ENCODE measurements around the gene PGS1. TPM values are rescaled to one million over a fixed set of nuclear protein-coding genes. Genes with fewer than 3 reads are reported as not detected.

The PGS1 gene
- polyA plus RNA-seq, 4 donors: 37.9 to 57.7 (median 45.3) TPM

DNA sequence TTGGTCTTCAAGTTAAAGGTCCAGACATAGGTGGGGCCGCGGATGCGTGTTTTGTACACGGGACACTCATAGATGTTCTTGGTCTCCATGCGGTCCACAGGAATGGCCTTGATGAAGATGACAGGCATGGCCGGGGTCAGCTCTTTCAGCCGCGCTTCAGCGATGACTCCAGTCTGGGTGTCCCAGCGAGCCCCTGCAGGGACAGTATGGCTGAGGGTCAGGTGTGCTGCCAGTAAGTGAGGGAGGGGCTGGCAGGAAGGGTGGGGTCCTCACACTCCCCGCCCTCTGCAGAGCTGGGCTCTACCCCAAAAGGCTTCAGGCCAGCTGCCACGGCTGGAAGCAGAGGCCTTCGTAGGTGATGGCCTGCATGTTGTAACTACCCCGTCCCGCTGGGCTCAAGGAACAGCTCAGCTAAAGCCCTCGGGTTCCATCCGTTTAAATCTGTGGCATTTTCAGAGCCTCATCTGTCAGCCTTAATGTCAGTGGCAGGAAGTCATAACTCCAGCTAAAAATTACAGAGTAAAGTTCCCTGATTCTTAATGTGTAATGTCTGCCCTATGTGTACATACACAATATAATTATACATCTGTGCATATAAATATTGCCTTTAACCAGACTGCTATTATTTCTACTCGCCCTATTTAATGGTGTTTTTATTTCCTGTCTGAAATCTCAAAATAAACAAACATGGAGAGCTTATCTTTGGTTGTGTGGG is 45.7 kb downstream of the PGS1 start:
- DNase-seq (ENCODE audit: low read depth in 4 of 4, low spot score in 2 of 4): no peak

DNA sequence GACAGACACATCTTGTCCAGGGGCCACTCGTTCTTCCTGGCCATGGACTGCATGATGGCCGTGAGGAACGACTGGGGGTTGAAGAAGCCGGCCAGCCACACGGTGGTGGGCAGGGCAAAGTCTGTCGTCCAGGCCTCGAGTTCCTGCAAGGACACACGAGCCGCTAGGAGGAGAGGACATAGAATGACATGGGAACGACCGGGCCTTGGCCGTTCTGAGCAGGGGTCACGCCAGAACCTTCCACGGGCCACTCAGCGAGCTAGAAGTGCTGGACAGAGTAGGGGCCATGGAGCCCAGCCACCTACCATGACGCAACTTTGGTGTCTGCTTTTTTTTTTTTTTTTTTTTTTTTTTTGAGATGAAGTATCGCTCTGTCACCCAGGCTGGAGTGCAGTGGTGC is 47.0 kb downstream of the PGS1 start:
- no peak for DNase-seq (ENCODE audit: low read depth in 4 of 4, low spot score in 2 of 4)

DNA sequence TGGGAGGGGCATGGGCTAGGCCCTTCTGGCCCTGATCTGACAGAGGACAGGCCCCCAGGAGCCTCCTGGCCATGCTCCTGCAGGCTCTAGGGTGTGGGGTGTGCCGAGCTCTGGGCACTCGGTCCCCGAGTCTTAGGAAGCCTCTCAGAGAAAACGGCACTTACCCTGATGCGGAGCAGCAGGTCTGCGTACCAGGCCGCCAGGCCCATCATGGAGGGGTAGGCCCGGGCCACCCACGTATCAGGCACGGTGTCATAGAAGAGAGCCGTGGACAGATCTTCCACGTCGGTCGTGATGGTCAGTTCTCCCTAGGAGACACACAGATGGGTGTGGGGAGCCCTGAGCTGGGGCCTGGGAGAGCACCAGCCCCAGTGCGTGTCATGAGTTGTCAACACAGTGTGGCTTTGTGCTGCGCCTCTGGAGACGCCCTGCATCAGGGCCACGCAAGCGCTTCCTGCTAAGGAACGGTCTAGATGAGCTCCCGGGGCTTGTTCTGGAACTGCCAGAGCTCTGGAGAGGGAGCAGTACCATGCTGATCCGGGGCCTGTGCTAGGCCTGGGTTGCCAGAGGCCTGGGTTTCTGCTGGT is 47.9 kb downstream of the PGS1 start:
- DNase-seq (ENCODE audit: low read depth in 4 of 4, low spot score in 2 of 4): no peak

GRCh38 chr17:78427140-78427539 is 48.7 kb downstream of the PGS1 start:
- DNase-seq (ENCODE audit: low read depth in 4 of 4, low spot score in 2 of 4): no peak

GRCh38 chr17:78428025-78428575 is 49.7 kb downstream of the PGS1 start:
- no peak for DNase-seq (ENCODE audit: low read depth in 4 of 4, low spot score in 2 of 4)

- no peak for DNase-seq (ENCODE audit: low read depth in 4 of 4, low spot score in 2 of 4)
Measured at GRCh38 chr17:78428836-78429617, 50.6 kb downstream of the PGS1 start.

DNA sequence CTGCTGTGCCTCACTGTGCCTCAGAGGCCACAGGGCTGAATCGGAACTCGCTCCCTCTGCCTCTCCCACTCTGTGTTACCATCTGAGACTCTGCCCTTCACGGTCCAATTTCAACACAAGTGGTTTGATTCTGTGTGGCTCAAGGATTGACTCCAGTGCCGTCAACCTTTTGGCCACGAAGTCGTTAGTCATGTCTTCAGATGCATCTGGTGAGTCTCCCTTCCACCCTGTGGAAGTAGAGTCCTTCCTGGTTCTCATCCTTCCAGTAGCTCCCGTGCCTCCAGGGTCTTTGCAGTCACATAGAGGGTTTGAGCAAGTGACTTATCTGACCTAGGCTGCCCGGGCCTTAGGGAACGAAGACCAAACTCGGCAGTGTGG is 51.2 kb downstream of the PGS1 start:
- no peak for DNase-seq (ENCODE audit: low read depth in 4 of 4, low spot score in 2 of 4)

DNA sequence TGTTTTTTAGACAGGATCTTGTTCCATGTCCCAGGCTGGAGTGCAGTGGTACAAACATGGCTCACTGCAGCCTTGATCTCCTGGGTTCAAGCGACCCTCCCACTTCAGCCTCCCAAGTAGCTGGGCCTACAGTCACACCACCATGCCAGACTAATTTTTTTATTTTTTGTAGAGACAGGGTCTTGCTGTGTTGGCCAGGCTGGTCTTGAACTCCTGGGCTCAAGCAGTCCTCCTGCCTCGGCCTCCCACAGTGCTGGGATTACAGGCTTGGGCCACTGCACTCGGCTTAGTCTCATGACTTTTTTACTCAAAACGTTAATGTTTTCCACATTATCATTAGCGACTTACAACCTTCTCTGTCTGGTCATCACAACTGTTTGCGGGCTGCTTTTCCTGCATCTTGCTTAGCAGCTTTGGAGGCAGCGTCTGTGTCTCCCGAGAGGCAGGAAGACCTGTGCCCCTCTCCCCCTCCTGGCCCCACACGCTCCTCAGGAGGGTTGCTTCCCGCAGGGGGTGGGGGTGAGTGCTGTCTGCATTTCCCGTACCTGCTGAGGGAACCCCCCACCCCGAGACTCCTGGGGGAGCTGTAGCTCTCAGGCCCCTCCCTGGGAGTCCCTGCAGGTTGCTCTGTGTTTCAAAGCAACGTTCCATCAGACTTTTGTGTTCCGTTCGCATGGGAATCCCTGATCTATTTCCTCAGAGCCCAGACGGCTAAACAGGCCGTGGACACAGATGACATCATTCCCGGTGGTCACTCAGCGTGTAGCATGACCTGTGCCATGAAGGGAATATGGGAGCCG is 52.6 kb downstream of the PGS1 start:
- DNase-seq (ENCODE audit: low read depth in 4 of 4, low spot score in 2 of 4): no peak

DNA sequence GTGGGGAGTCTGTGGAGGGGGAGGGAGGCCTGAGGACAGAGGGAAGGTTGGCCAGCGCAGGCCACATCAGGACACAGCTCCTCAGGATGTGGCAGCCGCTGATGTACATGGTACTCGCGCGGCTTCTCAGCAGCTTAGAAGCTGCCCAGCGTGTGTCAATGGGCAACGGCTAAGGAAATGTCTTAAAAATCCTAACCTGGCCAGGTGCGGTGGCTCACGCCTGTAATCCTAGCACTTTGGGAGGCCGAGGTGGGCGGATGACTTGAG is 53.2 kb downstream of the PGS1 start:
- DNase-seq (ENCODE audit: low read depth in 4 of 4, low spot score in 2 of 4): no peak

DNA sequence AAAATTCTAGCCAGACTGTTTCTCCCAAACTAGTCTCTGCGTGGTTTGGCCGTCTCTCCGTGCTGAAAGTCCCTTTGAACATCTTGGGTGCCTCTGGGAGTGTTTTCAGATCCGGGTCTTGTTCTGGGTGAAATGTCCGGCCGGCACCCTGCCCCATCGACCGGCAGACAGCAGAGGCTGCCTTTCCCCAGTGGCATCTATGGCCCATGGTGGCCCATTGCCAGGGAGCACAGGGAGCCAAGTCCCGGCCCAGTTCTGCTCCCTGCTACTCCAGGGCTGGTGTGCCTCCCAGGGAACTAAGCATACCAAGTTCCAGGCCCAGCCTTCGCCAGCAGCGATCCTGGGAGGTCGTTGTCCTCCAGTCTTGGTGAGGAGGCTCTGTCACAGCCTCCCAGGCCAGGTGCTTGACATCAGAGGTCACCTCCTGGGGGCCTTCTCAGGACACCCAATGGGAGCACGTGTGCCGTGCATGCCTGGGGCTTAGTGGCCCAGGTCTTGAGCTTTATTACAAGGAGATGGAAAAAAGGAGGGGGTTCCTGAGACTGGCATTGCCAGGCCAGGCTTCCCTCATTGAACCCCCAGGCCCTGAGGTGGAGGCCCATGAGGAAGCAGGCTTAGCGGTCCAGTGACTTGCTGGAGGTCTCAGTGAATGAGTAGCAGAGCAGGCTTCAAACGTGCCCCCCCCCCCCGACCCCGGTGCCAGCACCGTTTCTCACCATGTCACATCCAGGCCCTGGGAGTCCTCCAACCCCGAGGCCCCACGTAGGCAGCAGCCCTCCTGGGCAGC is 54.0 kb downstream of the PGS1 start:
- DNase-seq (ENCODE audit: low read depth in 4 of 4, low spot score in 2 of 4): no peak

- no peak for DNase-seq (ENCODE audit: low read depth in 4 of 4, low spot score in 2 of 4)
Measured at GRCh38 chr17:78433013-78433727, 54.7 kb downstream of the PGS1 start.

DNA sequence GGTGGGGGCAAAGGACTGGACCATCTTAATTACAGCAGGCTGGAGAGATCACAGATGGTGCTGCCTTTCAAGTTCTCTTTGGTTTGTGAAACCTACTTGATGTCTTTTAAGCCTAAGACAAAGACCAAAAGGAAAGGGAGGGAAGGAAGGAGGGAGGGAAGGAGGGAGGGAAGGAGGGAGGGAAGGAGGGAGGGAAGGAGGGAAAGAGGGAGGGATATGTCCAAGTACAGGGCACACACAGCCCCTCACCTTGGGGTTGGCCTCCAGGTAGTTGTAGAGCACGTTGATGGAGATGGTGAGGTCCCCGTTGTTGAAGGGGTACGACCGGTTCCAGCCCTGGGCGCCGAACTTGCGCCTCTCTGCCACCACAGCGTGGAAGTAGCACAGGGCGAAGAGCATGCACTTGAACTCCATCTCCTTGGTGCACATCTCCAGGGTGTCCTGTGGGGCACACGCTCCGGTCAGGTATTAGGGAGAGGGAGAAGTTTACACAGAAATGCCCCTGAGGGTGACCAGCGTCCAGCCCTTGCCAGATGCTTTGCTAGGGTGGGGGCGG is 55.4 kb downstream of the PGS1 start:
- no peak for DNase-seq (ENCODE audit: low read depth in 4 of 4, low spot score in 2 of 4)

GRCh38 chr17:78434455-78435329 is 56.2 kb downstream of the PGS1 start:
- DNase-seq (ENCODE audit: low read depth in 4 of 4, low spot score in 2 of 4): no peak

- no peak for DNase-seq (ENCODE audit: low read depth in 4 of 4, low spot score in 2 of 4)
Measured at GRCh38 chr17:78435330-78436005, 57.0 kb downstream of the PGS1 start.

- no peak for DNase-seq (ENCODE audit: low read depth in 4 of 4, low spot score in 2 of 4)
Measured at GRCh38 chr17:78437508-78438169, 59.2 kb downstream of the PGS1 start.

DNA sequence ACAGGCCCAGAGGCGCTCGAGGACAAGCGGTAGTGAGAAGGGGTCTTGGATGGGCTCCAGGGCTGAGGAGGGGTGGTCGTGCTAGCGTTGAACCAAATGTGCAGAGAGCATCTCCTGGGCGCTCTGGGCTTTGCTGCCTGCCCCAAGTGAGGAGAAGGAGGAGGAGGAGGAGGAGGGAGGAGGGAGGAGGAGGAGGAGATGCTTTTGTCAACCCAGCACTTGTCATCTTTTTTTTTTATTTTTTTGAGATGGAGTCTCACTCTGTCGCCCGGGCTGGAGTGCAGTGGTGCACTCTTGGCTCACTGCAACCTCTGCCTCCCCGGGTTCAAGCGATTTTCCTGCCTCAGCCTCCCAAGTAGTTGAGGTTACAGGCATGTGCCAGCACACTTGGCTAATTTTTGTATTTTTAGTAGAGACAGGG is 59.8 kb downstream of the PGS1 start:
- no peak for DNase-seq (ENCODE audit: low read depth in 4 of 4, low spot score in 2 of 4)

GRCh38 chr17:78438694-78439325 is 60.4 kb downstream of the PGS1 start:
- no peak for DNase-seq (ENCODE audit: low read depth in 4 of 4, low spot score in 2 of 4)
